PC-9 (cell line): ENCODE data around the gene HSP90AB1. TPM values are rescaled to one million over a fixed set of nuclear protein-coding genes. Genes with fewer than 3 reads are reported as not detected.
A peak's percentile ranks its signal among the peaks of the same experiment; 100 is the strongest.

Source experiments
- BruUV-seq: library from RNA; stranded (reverse); fragments of 400-500 nt; replicated peaks from 2 replicates; lab custom pipeline; 2021; lab: Mats Ljungman, UMichigan
- CTCF ChIA-PET: fragments of 300-600 bp; sonication (Branson Sonifier 250); formaldehyde crosslinking; loops from one replicate; lab custom pipeline; 2022; ENCODE audit warnings: antibody characterized with exemption; lab: Charles Lee
- POLR2A ChIA-PET: fragments of 300-600 bp; sonication (Branson Sonifier 250); formaldehyde crosslinking; loops from one replicate; lab custom pipeline; 2022; ENCODE audit warnings: antibody characterized with exemption; ENCODE audit not compliant: unreplicated experiment; lab: Charles Lee
- DNase-seq, 2 experiments: peaks; one replicate each; pipeline versions ENCODE4 v3.0.0 to v3.0.0-alpha.2; 2015 to 2022; ENCODE audit warnings: mixed read lengths in 1 of 2
- H2AFZ ChIP-seq: fragments of 200-600 bp; sonication (generic); 2 replicates; pipeline ENCODE4 v1.8.1; 2017; ENCODE audit warnings: antibody characterized with exemption
- H3F3A ChIP-seq: fragments of 200-600 bp; sonication (generic); 2 replicates; pipeline ENCODE4 v1.8.1; 2017; ENCODE audit warnings: antibody characterized with exemption, mild to moderate bottlenecking, low read depth; ENCODE audit not compliant: insufficient read depth
- H3K27ac ChIP-seq: fragments of 200-600 bp; sonication (generic); 2 replicates; pipeline ENCODE4 v1.6.1; 2016; ENCODE audit warnings: mixed run types
- H3K27me3 ChIP-seq: fragments of 200-600 bp; sonication (generic); 2 replicates; pipeline ENCODE4 v1.6.1; 2016; ENCODE audit warnings: low read depth, mixed run types; ENCODE audit not compliant: insufficient read depth
- H3K36me3 ChIP-seq: fragments of 200-600 bp; sonication (generic); 2 replicates; pipeline ENCODE4 v1.6.1; 2016; ENCODE audit warnings: low read depth, mixed run types
- H3K4me1 ChIP-seq: fragments of 200-600 bp; sonication (generic); replicated peaks from 2 replicates; pipeline ENCODE4 v1.6.1; 2016; ENCODE audit warnings: mixed run types; ENCODE audit not compliant: insufficient read depth
- H3K4me2 ChIP-seq: fragments of 200-600 bp; sonication (generic); 2 replicates; pipeline ENCODE4 v1.6.1; 2017; ENCODE audit warnings: mixed run types
- H3K4me3 ChIP-seq: fragments of 200-600 bp; sonication (generic); 2 replicates; pipeline ENCODE4 v1.6.1; 2016; ENCODE audit warnings: mixed run types
- H3K79me2 ChIP-seq: fragments of 200-600 bp; sonication (generic); 2 replicates; pipeline ENCODE4 v1.6.1; 2017; ENCODE audit warnings: low read depth, mixed run types
- H3K9me2 ChIP-seq: fragments of 200-600 bp; sonication (generic); 2 replicates; pipeline ENCODE4 v1.8.1; 2017; ENCODE audit warnings: mild to moderate bottlenecking; ENCODE audit not compliant: insufficient read depth
- H3K9me3 ChIP-seq: fragments of 200-600 bp; sonication (generic); 2 replicates; pipeline ENCODE4 v1.8.1; 2016; ENCODE audit warnings: low read depth; ENCODE audit not compliant: insufficient read depth
- H4K20me1 ChIP-seq: fragments of 200-600 bp; sonication (generic); 2 replicates; pipeline ENCODE4 v1.8.1; 2017; ENCODE audit not compliant: insufficient read depth
- EZH2 ChIP-seq: fragments of 200-600 bp; sonication (generic); IDR thresholded peaks from 2 replicates; pipeline ENCODE4 v1.8.0; 2017; ENCODE audit warnings: antibody characterized with exemption, low read depth
- intact Hi-C: fragments of 100-400 bp; cut with micrococcal nuclease; formaldehyde crosslinking; loops from one replicate; pipeline ENCODE4 v1.10.0; 2022; ENCODE audit not compliant: unreplicated experiment
- total RNA-seq: library from RNA; stranded (reverse); gene quantifications from 2 replicates; pipeline ENCODE4 v1.2.3, GENCODE V29; 2021
- TF ChIP-seq, protein P1 (sequence below): fragments of 200-600 bp; sonication (generic); conservative IDR thresholded peaks from 2 replicates; pipeline ENCODE4 v1.6.1; 2017; ENCODE audit warnings: mixed run types, antibody characterized with exemption, mild to moderate bottlenecking, moderate library complexity

HSP90AB1 gene
- total RNA-seq, 1 experiment from 2014 or later, result 1,136 TPM

DNA sequence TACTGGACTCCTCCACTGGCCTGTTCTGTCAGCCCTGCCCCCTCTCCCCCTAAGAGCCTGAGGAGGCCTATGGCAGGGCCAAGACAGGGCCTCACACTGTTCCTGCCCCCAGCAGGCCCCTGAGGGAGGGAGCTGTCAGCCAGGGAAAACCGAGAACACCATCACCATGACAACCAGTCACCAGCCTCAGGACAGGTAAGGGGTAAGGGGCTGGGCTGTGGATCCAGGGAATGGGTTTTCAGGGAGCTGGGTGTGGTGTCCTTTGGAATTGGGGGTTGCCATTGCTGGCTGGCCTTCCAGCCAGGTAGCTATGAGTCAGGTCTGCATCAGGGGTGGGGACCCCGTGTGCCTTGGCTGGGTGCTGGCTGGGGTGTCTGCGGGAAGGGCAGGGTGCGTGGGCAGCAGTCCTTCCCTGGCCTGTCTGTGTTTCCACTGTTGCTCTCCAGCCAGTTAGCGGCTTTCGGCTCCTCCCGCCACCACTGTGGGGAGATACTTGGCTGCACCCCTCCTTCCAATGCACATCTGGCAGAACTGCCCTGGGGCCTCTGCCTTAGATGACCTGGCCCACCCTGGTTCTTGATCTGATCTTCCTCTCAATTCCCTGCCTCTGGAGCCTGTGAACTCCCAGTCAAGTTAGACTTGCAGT lies 19.6 kb upstream of the HSP90AB1 start:
- BruUV-seq, result no TSS peak
- H3K79me2 ChIP-seq, result peaks cover 13% of the 10 kb centered on the region

DNA sequence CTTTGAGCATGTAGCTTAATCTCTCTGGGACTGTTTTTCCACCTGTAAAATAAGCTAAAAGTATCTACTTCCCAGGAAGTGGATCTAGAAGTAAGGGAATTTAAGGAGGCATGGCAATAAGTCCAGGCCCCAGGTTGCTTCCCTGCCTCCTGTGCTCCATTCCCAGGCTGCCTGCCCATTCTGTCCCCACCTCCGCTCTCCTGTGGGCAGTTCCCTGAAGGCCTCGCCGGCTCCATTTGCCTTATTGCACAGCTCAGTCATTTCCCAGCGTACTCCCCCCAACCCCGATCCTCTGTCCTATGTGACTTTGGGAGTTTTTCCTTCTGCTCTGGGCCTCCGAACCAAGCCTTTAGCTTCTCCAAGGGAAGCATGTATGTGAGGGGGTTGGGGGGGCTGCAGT lies 18.9 kb upstream of the HSP90AB1 start:
- no peak for DNase-seq
- Histone ChIP-seq H3K4me2 (no peak overlapping the region), H3K79me2 (peaks cover 13% of the 10 kb centered on the region), H3K4me1 (peaks cover 11% of the 10 kb centered on the region), H3F3A (peaks cover under 1% of the 10 kb centered on the region; the same call in 1 of the 2 replicates), H3K9me3 (no peaks in the 10 kb centered on the region), H3K36me3 (no peaks in the 10 kb centered on the region), H4K20me1 (peaks cover 3% of the 10 kb centered on the region; the same call in 1 of the 2 replicates), H3K27me3 (no peaks in the 10 kb centered on the region), H3K4me3 (no peak overlapping the region), H3K9me2 (no peaks in the 10 kb centered on the region), H2AFZ (no peak overlapping the region), H3K27ac (no peak overlapping the region)
- CTCF ChIA-PET, result interaction anchor here (0.9 kb wide), 1 partner anchor 10 kb away, joined by 3 read pairs; no protein-coding TSS in a partner anchor
- TF ChIP-seq, protein P1, sequence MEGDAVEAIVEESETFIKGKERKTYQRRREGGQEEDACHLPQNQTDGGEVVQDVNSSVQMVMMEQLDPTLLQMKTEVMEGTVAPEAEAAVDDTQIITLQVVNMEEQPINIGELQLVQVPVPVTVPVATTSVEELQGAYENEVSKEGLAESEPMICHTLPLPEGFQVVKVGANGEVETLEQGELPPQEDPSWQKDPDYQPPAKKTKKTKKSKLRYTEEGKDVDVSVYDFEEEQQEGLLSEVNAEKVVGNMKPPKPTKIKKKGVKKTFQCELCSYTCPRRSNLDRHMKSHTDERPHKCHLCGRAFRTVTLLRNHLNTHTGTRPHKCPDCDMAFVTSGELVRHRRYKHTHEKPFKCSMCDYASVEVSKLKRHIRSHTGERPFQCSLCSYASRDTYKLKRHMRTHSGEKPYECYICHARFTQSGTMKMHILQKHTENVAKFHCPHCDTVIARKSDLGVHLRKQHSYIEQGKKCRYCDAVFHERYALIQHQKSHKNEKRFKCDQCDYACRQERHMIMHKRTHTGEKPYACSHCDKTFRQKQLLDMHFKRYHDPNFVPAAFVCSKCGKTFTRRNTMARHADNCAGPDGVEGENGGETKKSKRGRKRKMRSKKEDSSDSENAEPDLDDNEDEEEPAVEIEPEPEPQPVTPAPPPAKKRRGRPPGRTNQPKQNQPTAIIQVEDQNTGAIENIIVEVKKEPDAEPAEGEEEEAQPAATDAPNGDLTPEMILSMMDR, result no peak
- TF ChIP-seq EZH2, result no peak
- BruUV-seq, result no TSS peak
- POLR2A ChIA-PET, result interaction anchor here (0.5 kb wide), 1 partner anchor 19 kb away, joined by 3 read pairs; the partner anchor contains the start of gene HSP90AB1
- intact Hi-C loops, result no loop called here

More for the DNA sequence above, 19.6 kb upstream of the HSP90AB1 start:
- ChIA-PET POLR2A (interaction anchor here (0.5 kb wide), 1 partner anchor 20 kb away, joined by 3 read pairs; the partner anchor contains the start of gene HSP90AB1), CTCF (interaction anchor here (0.6 kb wide), 1 partner anchor 74 kb away, joined by 5 read pairs; no protein-coding TSS in a partner anchor)
- Histone ChIP-seq H3K4me3 (no peak overlapping the region), H3K4me1 (peaks cover 17% of the 10 kb centered on the region), H3K9me2 (no peaks in the 10 kb centered on the region), H3K36me3 (no peaks in the 10 kb centered on the region), H4K20me1 (peaks cover 3% of the 10 kb centered on the region; the same call in 1 of the 2 replicates), H3K27me3 (no peaks in the 10 kb centered on the region), H2AFZ (no peak overlapping the region), H3K27ac (no peak overlapping the region), H3K9me3 (no peaks in the 10 kb centered on the region), H3F3A (peaks cover 8% of the 10 kb centered on the region; the same call in 1 of the 2 replicates), H3K4me2 (no peak overlapping the region)
- TF ChIP-seq, protein P1, result no peak
- no peak for TF ChIP-seq EZH2
- intact Hi-C loops, result no loop called here
- DNase-seq, result peak in 1 of 2 experiments; percentile 26

DNA sequence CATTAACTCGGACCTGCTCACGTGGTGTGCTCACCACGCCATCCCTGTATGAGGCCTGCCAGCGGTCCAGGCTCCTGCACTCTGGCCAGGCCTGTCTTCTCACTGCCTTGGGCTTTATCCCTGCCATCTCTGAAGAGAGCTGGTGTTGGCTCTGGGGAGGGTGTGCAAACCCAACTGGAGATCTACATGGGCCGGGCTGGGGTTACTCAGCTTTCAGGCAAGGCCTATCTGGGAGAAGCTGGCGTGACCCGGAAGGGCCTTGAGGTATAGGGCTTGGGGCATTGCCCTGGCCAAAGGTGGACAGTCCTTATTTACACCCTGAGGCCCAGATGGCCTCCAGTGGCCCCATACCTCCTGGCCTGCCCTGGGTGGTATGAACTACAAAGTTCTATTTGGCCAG lies 18.5 kb upstream of the HSP90AB1 start:
- no peaks in the 10 kb centered on the region for H3K9me2 ChIP-seq
- ChIA-PET CTCF (interaction anchor here (0.9 kb wide), 1 partner anchor 10 kb away, joined by 3 read pairs; no protein-coding TSS in a partner anchor), POLR2A (no interaction called here)
- H4K20me1 ChIP-seq, result peaks cover 3% of the 10 kb centered on the region; the same call in 1 of the 2 replicates
- no peaks in the 10 kb centered on the region for H3K27me3 ChIP-seq
- H2AFZ ChIP-seq, result no peak overlapping the region
- no peaks in the 10 kb centered on the region; the same call in 1 of the 2 replicates for H3F3A ChIP-seq
- no peak for TF ChIP-seq EZH2
- TF ChIP-seq, protein P1, result no peak
- H3K9me3 ChIP-seq, result no peaks in the 10 kb centered on the region
- peaks cover 11% of the 10 kb centered on the region for H3K4me1 ChIP-seq
- H3K4me3 ChIP-seq, result no peak overlapping the region
- intact Hi-C loops, result no loop called here
- no peak overlapping the region for H3K27ac ChIP-seq
- no peak for DNase-seq
- peaks cover 13% of the 10 kb centered on the region for H3K79me2 ChIP-seq
- no peaks in the 10 kb centered on the region for H3K36me3 ChIP-seq
- no peak overlapping the region for H3K4me2 ChIP-seq
- no TSS peak for BruUV-seq
